ENCODE results near the gene SH2D5. TPM values are rescaled to one million over a fixed set of nuclear protein-coding genes. Genes with fewer than 3 reads are reported as not detected.

Gene SH2D5
- polyA plus RNA-seq, 1 experiment = 3.5 TPM

Other genes with a start within 250 kb of the SH2D5 start
- gene CAMK2N1, start 246.5 kb downstream of the SH2D5 start, polyA plus RNA-seq (2011; rRNA removed) = 23.5 and 40.2 TPM in 2 replicates
- gene MUL1, start 224.6 kb downstream of the SH2D5 start, polyA plus RNA-seq (2011; rRNA removed) = 30.3 and 46.1 TPM in 2 replicates
- 0.02 TPM in 1 of 2 replicates, not detected in the other for gene FAM43B, start 180.1 kb downstream of the SH2D5 start, polyA plus RNA-seq (2011; rRNA removed)
- 7.0 and 7.5 TPM in 2 replicates for gene CDA, start 143.6 kb downstream of the SH2D5 start, polyA plus RNA-seq (2011; rRNA removed)
- gene PINK1, start 99.2 kb downstream of the SH2D5 start, polyA plus RNA-seq (2011; rRNA removed) = 65.8 and 89.2 TPM in 2 replicates
- 581 and 587 TPM in 2 replicates for gene DDOST, start 71.3 kb downstream of the SH2D5 start, polyA plus RNA-seq (2011; rRNA removed)
- gene KIF17, start 14.7 kb downstream of the SH2D5 start, polyA plus RNA-seq (2011; rRNA removed) = 1.6 and 3.7 TPM in 2 replicates
- 118 and 144 TPM in 2 replicates for gene HP1BP3, start 54.6 kb upstream of the SH2D5 start, polyA plus RNA-seq (2011; rRNA removed)

All from BJ (cell line).